Central memory CD8-positive, alpha-beta T cell (primary cell): ENCODE data around the gene DTYMK.

Experiments
- ATAC-seq: fragments of 150-1000 bp; cut with Tn5 transposase; replicated peaks from 2 replicates; pipeline ENCODE4 v1.10.0; 2022; ENCODE audit warnings: mild to moderate bottlenecking, moderate FRiP score, moderate number of reproducible peaks; ENCODE audit not compliant: poor library complexity, severe bottlenecking; ENCODE audit errors: extremely low read depth
- DNase-seq, 2 donors: peaks; one replicate each; pipeline ENCODE4 v3.0.0; 2021; ENCODE audit warnings: low spot score in 2 of 2
- H3K27ac Mint-ChIP-seq: one replicate; pipeline ENCODE4 v1.8.0; 2022; ENCODE audit warnings: low read depth, mild to moderate bottlenecking, moderate library complexity, mixed read lengths
- H3K27me3 Mint-ChIP-seq: one replicate; pipeline ENCODE4 v1.8.0; 2022; ENCODE audit warnings: mixed read lengths
- H3K36me3 Mint-ChIP-seq: one replicate; pipeline ENCODE4 v1.8.0; 2022; ENCODE audit warnings: mild to moderate bottlenecking, moderate library complexity, mixed read lengths; ENCODE audit not compliant: insufficient read depth
- H3K4me1 Mint-ChIP-seq: one replicate; pipeline ENCODE4 v1.8.0; 2022; ENCODE audit warnings: mixed read lengths
- H3K4me3 Mint-ChIP-seq: one replicate; pipeline ENCODE4 v1.8.0; 2022; ENCODE audit warnings: mild to moderate bottlenecking, moderate library complexity, mixed read lengths
- H3K9me3 Mint-ChIP-seq: one replicate; pipeline ENCODE4 v1.8.0; 2022; ENCODE audit warnings: mixed read lengths

DTYMK gene

GRCh38 chr2:241636182-241637017, 50.2 kb downstream of the DTYMK start:
- peak; percentile 42 for ATAC-seq
- Mint-ChIP-seq H3K36me3 (peaks cover 14% of the 10 kb centered on the region), H3K27me3 (no peaks in the 10 kb centered on the region), H3K9me3 (no peaks in the 10 kb centered on the region), H3K27ac (peak overlapping the region; percentile 44), H3K4me1 (peaks cover 41% of the 10 kb centered on the region), H3K4me3 (peak overlapping the region; percentile 77)
- no peak for DNase-seq

GRCh38 chr2:241635756-241636155, 50.9 kb downstream of the DTYMK start:
- H3K36me3 Mint-ChIP-seq: peaks cover 17% of the 10 kb centered on the region
- H3K4me1 Mint-ChIP-seq: peaks cover 35% of the 10 kb centered on the region

GRCh38 chr2:241633561-241633960, 53.1 kb downstream of the DTYMK start:
- H3K4me3 Mint-ChIP-seq: no peak overlapping the region
- ATAC-seq (no peak), DNase-seq (no peak)
- no peak overlapping the region for H3K27ac Mint-ChIP-seq
- no peaks in the 10 kb centered on the region for H3K27me3 Mint-ChIP-seq
- H3K4me1 Mint-ChIP-seq: peaks cover 24% of the 10 kb centered on the region
- peaks cover 18% of the 10 kb centered on the region for H3K36me3 Mint-ChIP-seq
- no peaks in the 10 kb centered on the region for H3K9me3 Mint-ChIP-seq

More at GRCh38 chr2:241635756-241636155, 50.9 kb downstream of the DTYMK start:
- DNase-seq (no peak), ATAC-seq (no peak)
- peak overlapping the region; percentile 77 for H3K4me3 Mint-ChIP-seq
- H3K9me3 Mint-ChIP-seq: no peaks in the 10 kb centered on the region
- peak overlapping the region; percentile 44 for H3K27ac Mint-ChIP-seq
- H3K27me3 Mint-ChIP-seq: no peaks in the 10 kb centered on the region

- peaks cover 25% of the 10 kb centered on the region for H3K4me1 Mint-ChIP-seq
- ATAC-seq: no peak
- H3K36me3 Mint-ChIP-seq: peaks cover 12% of the 10 kb centered on the region
These were observed 53.9 kb downstream of the DTYMK start for GRCh38 chr2:241632478-241633325.

GRCh38 chr2:241629762-241630435, 56.7 kb downstream of the DTYMK start:
- peaks cover 14% of the 10 kb centered on the region for H3K36me3 Mint-ChIP-seq
- H3K27me3 Mint-ChIP-seq: no peaks in the 10 kb centered on the region
- no peak overlapping the region for H3K27ac Mint-ChIP-seq
- ATAC-seq (no peak), DNase-seq (no peak)
- H3K4me3 Mint-ChIP-seq: no peak overlapping the region
- H3K9me3 Mint-ChIP-seq: no peaks in the 10 kb centered on the region
- H3K4me1 Mint-ChIP-seq: peaks cover 25% of the 10 kb centered on the region

More at GRCh38 chr2:241632478-241633325, 53.9 kb downstream of the DTYMK start:
- Mint-ChIP-seq H3K9me3 (no peaks in the 10 kb centered on the region), H3K4me3 (no peak overlapping the region), H3K27me3 (no peaks in the 10 kb centered on the region), H3K27ac (no peak overlapping the region)
- DNase-seq: no peak

- Mint-ChIP-seq H3K27ac (no peak overlapping the region), H3K9me3 (no peaks in the 10 kb centered on the region), H3K4me1 (peaks cover 25% of the 10 kb centered on the region), H3K4me3 (no peak overlapping the region), H3K27me3 (no peaks in the 10 kb centered on the region), H3K36me3 (peaks cover 13% of the 10 kb centered on the region)
- ATAC-seq (no peak), DNase-seq (no peak)
These were observed 58.9 kb downstream of the DTYMK start for GRCh38 chr2:241627675-241628074.
